Tibial artery (tissue), 4 donors: ENCODE results near the gene CAMSAP1.

Experiments used
- DNase-seq, 2 donors: peaks; one replicate each; pipeline ENCODE4 v3.0.0-alpha.2; 2019
- H3K27ac ChIP-seq, 2 donors: fragments of 200-600 bp; sonication (generic) in 1 of 2; 1 replicate in 1 of 2; 2 replicates in 1 of 2; pipeline ENCODE4 v1.5.1; 2018 to 2019; ENCODE audit warnings: mild to moderate bottlenecking in 1 of 2
- H3K27me3 ChIP-seq, 2 donors: fragments of 200-600 bp; sonication (generic) in 1 of 2; one replicate each; pipeline versions ENCODE4 v1.5.1 to v1.6.0; 2016 to 2019
- H3K36me3 ChIP-seq, 3 donors: fragments of 200-600 bp; sonication (generic) in 2 of 3; one replicate each; pipeline ENCODE4 v1.5.1; 2016 to 2019; ENCODE audit warnings: mild to moderate bottlenecking in 2 of 3
- H3K4me1 ChIP-seq, 4 donors: fragments of 200-600 bp; sonication (generic) in 2 of 4; 1 replicate in 3 of 4; 2 replicates in 1 of 4; pipeline ENCODE4 v1.5.1; 2016 to 2019
- H3K4me3 ChIP-seq, 2 donors: fragments of 200-600 bp; sonication (generic) in 1 of 2; 1 replicate in 1 of 2; 2 replicates in 1 of 2; pipeline ENCODE4 v1.5.1; 2018 to 2019; ENCODE audit warnings: mild to moderate bottlenecking in 2 of 2
- H3K9me3 ChIP-seq, 3 donors: fragments of 200-600 bp; sonication (generic) in 1 of 3; one replicate each; pipeline ENCODE4 v1.5.1; 2016 to 2019
- CTCF ChIP-seq, 2 experiments: fragments of 200-600 bp in 1 of 2; fragments of 450-650 bp in 1 of 2; IDR thresholded peaks; one replicate each; pipeline ENCODE4 v1.5.1; 2017 to 2019; ENCODE audit warnings: antibody characterized with exemption in 2 of 2, mild to moderate bottlenecking in 1 of 2, moderate library complexity in 1 of 2
- intact Hi-C: fragments of 100-400 bp; cut with DNase I; formaldehyde crosslinking; loops from one replicate; pipeline ENCODE4 v1.15.0; 2023; ENCODE audit warnings: low total_unique reads

Gene CAMSAP1

GRCh38 chr9:135901826-135902225, 5.5 kb downstream of the CAMSAP1 start:
- Histone ChIP-seq H3K27ac (no peak overlapping the region), H3K4me1 (peaks cover 0 to 21% (median 14%) of the 10 kb centered on the region in 4 donors), H3K27me3 (no peaks in the 10 kb centered on the region), H3K9me3 (no peaks in the 10 kb centered on the region), H3K4me3 (no peak overlapping the region), H3K36me3 (no peaks in the 10 kb centered on the region)
- no peak for TF ChIP-seq CTCF (IDR thresholded peaks at IDR 0.05)
- no peak for DNase-seq
- intact Hi-C loops: no loop called here

- Histone ChIP-seq H3K27me3 (no peaks in the 10 kb centered on the region), H3K9me3 (no peaks in the 10 kb centered on the region), H3K4me1 (peaks cover 0 to 20% (median 13%) of the 10 kb centered on the region in 4 donors), H3K36me3 (no peaks in the 10 kb centered on the region), H3K4me3 (no peak overlapping the region), H3K27ac (no peak overlapping the region)
- DNase-seq: no peak
- intact Hi-C loops: no loop called here
- TF ChIP-seq CTCF (IDR thresholded peaks at IDR 0.05): no peak
These were observed 6.2 kb downstream of the CAMSAP1 start for GRCh38 chr9:135901031-135901758.

- no peaks in the 10 kb centered on the region for H3K9me3 ChIP-seq
- H3K4me1 ChIP-seq: peaks cover 0 to 7% (median 0%) of the 10 kb centered on the region in 4 donors
- TF ChIP-seq CTCF (IDR thresholded peaks at IDR 0.05): no peak
- no peak for DNase-seq
- no peak overlapping the region for H3K4me3 ChIP-seq
- no peaks in the 10 kb centered on the region for H3K36me3 ChIP-seq
- intact Hi-C loops: loop anchor here (10.0 kb wide), 1 partner anchor 744 kb away; no protein-coding TSS in a partner anchor
- no peak overlapping the region for H3K27ac ChIP-seq
- no peaks in the 10 kb centered on the region for H3K27me3 ChIP-seq
These were observed 8.5 kb downstream of the CAMSAP1 start for GRCh38 chr9:135898634-135899407.

- no peak overlapping the region for H3K27ac ChIP-seq
- DNase-seq: no peak
These were observed 10.7 kb downstream of the CAMSAP1 start for GRCh38 chr9:135896626-135897025.

GRCh38 chr9:135896205-135896604, 11.1 kb downstream of the CAMSAP1 start:
- Histone ChIP-seq H3K9me3 (no peaks in the 10 kb centered on the region), H3K4me1 (peaks cover 0 to 7% (median 0%) of the 10 kb centered on the region in 4 donors), H3K4me3 (no peak overlapping the region), H3K27me3 (no peaks in the 10 kb centered on the region), H3K36me3 (no peaks in the 10 kb centered on the region), H3K27ac (no peak overlapping the region)
- TF ChIP-seq CTCF (IDR thresholded peaks at IDR 0.05): no peak
- intact Hi-C loops: loop anchor here (10.0 kb wide), 1 partner anchor 741 kb away; no protein-coding TSS in a partner anchor
- DNase-seq: no peak

More at GRCh38 chr9:135896626-135897025, 10.7 kb downstream of the CAMSAP1 start:
- no peaks in the 10 kb centered on the region for H3K27me3 ChIP-seq
- H3K4me3 ChIP-seq: no peak overlapping the region
- intact Hi-C loops: loop anchor here (10.0 kb wide), 1 partner anchor 742 kb away; no protein-coding TSS in a partner anchor
- H3K4me1 ChIP-seq: peaks cover 0 to 6% (median 0%) of the 10 kb centered on the region in 4 donors
- no peaks in the 10 kb centered on the region for H3K9me3 ChIP-seq
- TF ChIP-seq CTCF (IDR thresholded peaks at IDR 0.05): no peak
- no peaks in the 10 kb centered on the region for H3K36me3 ChIP-seq
